ENCODE data around the gene PCBP3. TPM values are rescaled to one million over a fixed set of nuclear protein-coding genes. Genes with fewer than 3 reads are reported as not detected.
"Not testable (repeated sequence)": the region's sequence is repeated elsewhere in the genome, so short reads cannot be mapped to it uniquely, and the experiment has no call there.

Gene PCBP3
- total and polyA plus RNA-seq, 2 of the 13 experiments (the other 11 are each of a cell fraction or from before 2014, with no cell fraction given) = not detected

DNA sequence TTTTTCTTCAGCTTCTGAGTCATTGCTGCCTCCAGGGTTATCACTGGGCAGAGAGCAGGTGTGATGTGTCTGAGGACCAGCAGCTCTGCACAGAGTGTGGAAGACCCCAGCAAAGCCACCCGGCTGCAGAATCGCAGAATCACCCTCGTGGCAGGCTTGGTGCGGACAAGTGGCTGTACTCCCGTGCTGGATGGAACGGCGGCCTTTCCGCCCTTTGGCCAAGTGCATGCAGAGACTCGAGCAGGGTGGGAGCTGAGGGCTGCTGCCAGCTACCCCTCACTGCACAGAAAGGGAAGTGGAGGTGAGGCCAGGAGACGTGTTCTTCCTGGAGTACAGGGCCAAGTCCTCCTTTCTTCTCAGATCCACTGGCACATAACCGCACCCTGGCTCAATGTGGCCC lies 162.5 kb downstream of the PCBP3 start (continued):
- TF ChIP-seq, protein P1, sequence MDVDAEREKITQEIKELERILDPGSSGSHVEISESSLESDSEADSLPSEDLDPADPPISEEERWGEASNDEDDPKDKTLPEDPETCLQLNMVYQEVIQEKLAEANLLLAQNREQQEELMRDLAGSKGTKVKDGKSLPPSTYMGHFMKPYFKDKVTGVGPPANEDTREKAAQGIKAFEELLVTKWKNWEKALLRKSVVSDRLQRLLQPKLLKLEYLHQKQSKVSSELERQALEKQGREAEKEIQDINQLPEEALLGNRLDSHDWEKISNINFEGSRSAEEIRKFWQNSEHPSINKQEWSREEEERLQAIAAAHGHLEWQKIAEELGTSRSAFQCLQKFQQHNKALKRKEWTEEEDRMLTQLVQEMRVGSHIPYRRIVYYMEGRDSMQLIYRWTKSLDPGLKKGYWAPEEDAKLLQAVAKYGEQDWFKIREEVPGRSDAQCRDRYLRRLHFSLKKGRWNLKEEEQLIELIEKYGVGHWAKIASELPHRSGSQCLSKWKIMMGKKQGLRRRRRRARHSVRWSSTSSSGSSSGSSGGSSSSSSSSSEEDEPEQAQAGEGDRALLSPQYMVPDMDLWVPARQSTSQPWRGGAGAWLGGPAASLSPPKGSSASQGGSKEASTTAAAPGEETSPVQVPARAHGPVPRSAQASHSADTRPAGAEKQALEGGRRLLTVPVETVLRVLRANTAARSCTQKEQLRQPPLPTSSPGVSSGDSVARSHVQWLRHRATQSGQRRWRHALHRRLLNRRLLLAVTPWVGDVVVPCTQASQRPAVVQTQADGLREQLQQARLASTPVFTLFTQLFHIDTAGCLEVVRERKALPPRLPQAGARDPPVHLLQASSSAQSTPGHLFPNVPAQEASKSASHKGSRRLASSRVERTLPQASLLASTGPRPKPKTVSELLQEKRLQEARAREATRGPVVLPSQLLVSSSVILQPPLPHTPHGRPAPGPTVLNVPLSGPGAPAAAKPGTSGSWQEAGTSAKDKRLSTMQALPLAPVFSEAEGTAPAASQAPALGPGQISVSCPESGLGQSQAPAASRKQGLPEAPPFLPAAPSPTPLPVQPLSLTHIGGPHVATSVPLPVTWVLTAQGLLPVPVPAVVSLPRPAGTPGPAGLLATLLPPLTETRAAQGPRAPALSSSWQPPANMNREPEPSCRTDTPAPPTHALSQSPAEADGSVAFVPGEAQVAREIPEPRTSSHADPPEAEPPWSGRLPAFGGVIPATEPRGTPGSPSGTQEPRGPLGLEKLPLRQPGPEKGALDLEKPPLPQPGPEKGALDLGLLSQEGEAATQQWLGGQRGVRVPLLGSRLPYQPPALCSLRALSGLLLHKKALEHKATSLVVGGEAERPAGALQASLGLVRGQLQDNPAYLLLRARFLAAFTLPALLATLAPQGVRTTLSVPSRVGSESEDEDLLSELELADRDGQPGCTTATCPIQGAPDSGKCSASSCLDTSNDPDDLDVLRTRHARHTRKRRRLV (CRISPR knock-in tag; IDR thresholded peaks at IDR 0.05) = no peak

DNA sequence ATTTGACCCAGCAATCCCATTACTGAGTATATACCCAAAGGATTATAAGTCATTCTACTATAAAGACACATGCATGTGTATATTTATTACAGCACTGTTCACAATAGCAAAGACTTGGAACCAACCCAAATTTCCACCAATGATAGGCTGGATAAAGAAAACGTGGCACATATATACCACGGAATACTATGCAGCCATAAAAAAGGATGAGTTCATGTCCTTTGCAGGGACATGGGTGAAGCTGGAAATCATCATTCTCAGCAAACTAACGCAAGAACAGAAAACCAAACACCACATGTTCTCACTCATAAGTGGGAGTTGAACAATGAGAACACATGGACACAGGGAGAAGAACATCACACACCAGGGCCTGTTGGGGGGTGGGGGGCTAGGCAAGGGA lies 165.1 kb downstream of the PCBP3 start:
- in situ Hi-C loops (cut with HindIII; ENCODE audit: extremely low pct_ligation_motif_present, low pct_unique_long_range_greater_than_20kb); H3K4me1 ChIP-seq (ENCODE audit: insufficient read depth, low read length); FAIRE-seq; POLR2A ChIA-PET; H3K4me3 ChIP-seq (replicated peaks in 1 of 3; ENCODE audit: insufficient read depth in 1 of 3, low read depth in 2 of 3, low read length in 3 of 3); H3K36me3 ChIP-seq (replicated peaks in 1 of 2; ENCODE audit: control insufficient read depth in 1 of 2, insufficient read depth in 2 of 2, low read length in 2 of 2); H2AFZ ChIP-seq (ENCODE audit: low read length); intact Hi-C loops (cut with micrococcal nuclease; ENCODE audit: unreplicated experiment); ATAC-seq; H3K27ac ChIP-seq (ENCODE audit: extremely low read length, insufficient read depth, low read length); H3K9ac ChIP-seq (ENCODE audit: insufficient read depth, low read depth, low read length); DNase-seq (ENCODE audit: low spot score); CTCF ChIA-PET (ENCODE audit: low intra/inter-chr PET ratio, low total read pairs); H3K27me3 ChIP-seq (ENCODE audit: control insufficient read depth in 1 of 2, insufficient read depth in 2 of 2, low read length in 2 of 2); BruUV-seq (replicated peaks); H4K20me1 ChIP-seq (ENCODE audit: insufficient read depth, low read length); H3K4me2 ChIP-seq (ENCODE audit: low read depth, low read length); H3K79me2 ChIP-seq (ENCODE audit: insufficient read depth, low read length); H3K9me3 ChIP-seq (ENCODE audit: low read length): not testable (repeated sequence)
- 0% methylated on average over 3 of the region's 3 CpGs for WGBS (ENCODE audit: low lambda C conversion rate)

DNA sequence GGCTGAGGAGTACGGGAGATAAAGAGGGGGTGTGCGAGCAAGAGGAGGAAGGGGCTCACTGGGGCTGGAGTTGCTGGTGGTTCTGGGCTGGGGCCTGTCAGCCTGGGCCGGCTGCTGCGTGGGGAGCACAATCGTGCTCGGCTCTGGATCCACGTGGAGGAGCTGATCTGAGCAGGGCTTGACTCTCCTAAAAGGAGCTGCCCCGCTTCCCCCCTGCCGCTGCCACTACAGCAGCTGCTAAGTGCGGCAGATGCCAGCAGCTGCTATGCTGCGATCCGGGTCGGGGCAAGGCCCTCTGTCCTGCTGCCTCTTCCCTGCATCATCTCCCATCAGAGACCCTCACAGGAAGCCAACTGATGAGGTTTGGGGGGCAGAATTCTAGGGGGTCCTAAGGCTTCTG lies 165.9 kb downstream of the PCBP3 start:
- FAIRE-seq = no peak
- in situ Hi-C loops (cut with HindIII; ENCODE audit: extremely low pct_ligation_motif_present, low pct_unique_long_range_greater_than_20kb) = no loop called here
- H3K4me3 ChIP-seq (replicated peaks in 1 of 3; ENCODE audit: insufficient read depth in 1 of 3, low read depth in 2 of 3, low read length in 3 of 3) = no peak overlapping the region
- H3K27ac ChIP-seq (ENCODE audit: extremely low read length, insufficient read depth, low read length) = no peak overlapping the region
- no peaks in the 10 kb centered on the region for H3K9me3 ChIP-seq (ENCODE audit: low read length)
- intact Hi-C loops (cut with micrococcal nuclease; ENCODE audit: unreplicated experiment) = no loop called here
- ChIA-PET POLR2A (no interaction called here), CTCF (ENCODE audit: low intra/inter-chr PET ratio, low total read pairs) (no interaction called here)
- H3K79me2 ChIP-seq (ENCODE audit: insufficient read depth, low read length) = no peaks in the 10 kb centered on the region
- H3K4me1 ChIP-seq (ENCODE audit: insufficient read depth, low read length) = no peaks in the 10 kb centered on the region
- peaks cover 0 to 3% of the 10 kb centered on the region in 2 experiments; a peak in 1 of 5 replicates for H3K27me3 ChIP-seq (ENCODE audit: control insufficient read depth in 1 of 2, insufficient read depth in 2 of 2, low read length in 2 of 2)
- H2AFZ ChIP-seq (ENCODE audit: low read length) = no peak overlapping the region
- H3K9ac ChIP-seq (ENCODE audit: insufficient read depth, low read depth, low read length) = no peak overlapping the region
- DNase-seq (ENCODE audit: low spot score) = no peak
- 30% methylated on average over 5 of the region's 13 CpGs for WGBS (ENCODE audit: low lambda C conversion rate)
- H3K4me2 ChIP-seq (ENCODE audit: low read depth, low read length) = no peak overlapping the region
- no peaks in the 10 kb centered on the region for H3K36me3 ChIP-seq (replicated peaks in 1 of 2; ENCODE audit: control insufficient read depth in 1 of 2, insufficient read depth in 2 of 2, low read length in 2 of 2)
- BruUV-seq (replicated peaks) = no TSS peak
- H4K20me1 ChIP-seq (ENCODE audit: insufficient read depth, low read length) = no peaks in the 10 kb centered on the region
- ATAC-seq = no peak
- TF ChIP-seq ZNF605 (CRISPR knock-in tag; IDR thresholded peaks at IDR 0.05) = no peak
- no peak for TF ChIP-seq ZFP62 (CRISPR knock-in tag; IDR thresholded peaks at IDR 0.05)
- TF ChIP-seq, protein P1 (CRISPR knock-in tag; IDR thresholded peaks at IDR 0.05) = no peak
- no peak for TF ChIP-seq ZNF562 (CRISPR knock-in tag; IDR thresholded peaks at IDR 0.05; ENCODE audit: borderline replicate concordance)
- TF ChIP-seq TBX3 (IDR thresholded peaks at IDR 0.05; ENCODE audit: borderline replicate concordance) = no peak

All from HepG2 (cell line).